ENCODE results near the gene TMCC2.

TMCC2 gene

DNA sequence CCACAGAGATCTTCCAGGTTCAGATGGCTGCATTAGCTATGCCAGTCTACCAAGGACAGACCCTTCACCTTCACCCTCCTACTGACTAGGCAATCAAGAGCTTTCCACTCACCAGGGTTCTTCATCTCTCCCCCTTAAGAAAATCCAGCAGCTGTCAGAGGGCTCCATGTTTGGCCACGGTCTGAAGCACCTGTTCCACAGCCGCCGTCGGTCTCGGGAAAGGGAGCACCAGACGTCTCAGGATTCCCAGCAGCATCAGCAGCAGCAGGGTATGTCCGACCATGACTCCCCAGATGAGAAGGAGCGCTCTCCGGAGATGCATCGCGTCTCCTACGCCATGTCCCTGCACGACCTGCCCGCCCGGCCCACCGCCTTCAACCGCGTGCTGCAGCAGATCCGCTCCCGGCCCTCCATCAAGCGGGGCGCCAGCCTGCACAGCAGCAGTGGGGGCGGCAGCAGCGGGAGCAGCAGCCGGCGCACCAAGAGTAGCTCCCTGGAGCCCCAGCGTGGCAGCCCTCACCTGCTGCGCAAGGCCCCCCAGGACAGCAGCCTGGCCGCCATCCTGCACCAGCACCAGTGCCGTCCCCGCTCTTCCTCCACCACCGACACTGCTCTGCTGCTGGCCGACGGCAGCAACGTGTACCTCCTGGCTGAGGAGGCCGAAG is 13.8 kb downstream of the TMCC2 start:
- TF ChIP-seq, protein P1, sequence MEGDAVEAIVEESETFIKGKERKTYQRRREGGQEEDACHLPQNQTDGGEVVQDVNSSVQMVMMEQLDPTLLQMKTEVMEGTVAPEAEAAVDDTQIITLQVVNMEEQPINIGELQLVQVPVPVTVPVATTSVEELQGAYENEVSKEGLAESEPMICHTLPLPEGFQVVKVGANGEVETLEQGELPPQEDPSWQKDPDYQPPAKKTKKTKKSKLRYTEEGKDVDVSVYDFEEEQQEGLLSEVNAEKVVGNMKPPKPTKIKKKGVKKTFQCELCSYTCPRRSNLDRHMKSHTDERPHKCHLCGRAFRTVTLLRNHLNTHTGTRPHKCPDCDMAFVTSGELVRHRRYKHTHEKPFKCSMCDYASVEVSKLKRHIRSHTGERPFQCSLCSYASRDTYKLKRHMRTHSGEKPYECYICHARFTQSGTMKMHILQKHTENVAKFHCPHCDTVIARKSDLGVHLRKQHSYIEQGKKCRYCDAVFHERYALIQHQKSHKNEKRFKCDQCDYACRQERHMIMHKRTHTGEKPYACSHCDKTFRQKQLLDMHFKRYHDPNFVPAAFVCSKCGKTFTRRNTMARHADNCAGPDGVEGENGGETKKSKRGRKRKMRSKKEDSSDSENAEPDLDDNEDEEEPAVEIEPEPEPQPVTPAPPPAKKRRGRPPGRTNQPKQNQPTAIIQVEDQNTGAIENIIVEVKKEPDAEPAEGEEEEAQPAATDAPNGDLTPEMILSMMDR (IDR thresholded peaks at IDR 0.05; ENCODE audit: control extremely low read depth, extremely low read depth, low read depth, missing control alignments) = no peak
- no peak for DNase-seq (ENCODE audit: extremely low spot score)
- POLR2A ChIA-PET = no interaction called here
- CTCF ChIA-PET = interaction anchor here (4.2 to 30.5 kb wide), 3 partner anchors 5 to 83 kb away, joined by 19 to 743 read pairs (median 743); partner anchors contain the start of gene TMCC2

DNA sequence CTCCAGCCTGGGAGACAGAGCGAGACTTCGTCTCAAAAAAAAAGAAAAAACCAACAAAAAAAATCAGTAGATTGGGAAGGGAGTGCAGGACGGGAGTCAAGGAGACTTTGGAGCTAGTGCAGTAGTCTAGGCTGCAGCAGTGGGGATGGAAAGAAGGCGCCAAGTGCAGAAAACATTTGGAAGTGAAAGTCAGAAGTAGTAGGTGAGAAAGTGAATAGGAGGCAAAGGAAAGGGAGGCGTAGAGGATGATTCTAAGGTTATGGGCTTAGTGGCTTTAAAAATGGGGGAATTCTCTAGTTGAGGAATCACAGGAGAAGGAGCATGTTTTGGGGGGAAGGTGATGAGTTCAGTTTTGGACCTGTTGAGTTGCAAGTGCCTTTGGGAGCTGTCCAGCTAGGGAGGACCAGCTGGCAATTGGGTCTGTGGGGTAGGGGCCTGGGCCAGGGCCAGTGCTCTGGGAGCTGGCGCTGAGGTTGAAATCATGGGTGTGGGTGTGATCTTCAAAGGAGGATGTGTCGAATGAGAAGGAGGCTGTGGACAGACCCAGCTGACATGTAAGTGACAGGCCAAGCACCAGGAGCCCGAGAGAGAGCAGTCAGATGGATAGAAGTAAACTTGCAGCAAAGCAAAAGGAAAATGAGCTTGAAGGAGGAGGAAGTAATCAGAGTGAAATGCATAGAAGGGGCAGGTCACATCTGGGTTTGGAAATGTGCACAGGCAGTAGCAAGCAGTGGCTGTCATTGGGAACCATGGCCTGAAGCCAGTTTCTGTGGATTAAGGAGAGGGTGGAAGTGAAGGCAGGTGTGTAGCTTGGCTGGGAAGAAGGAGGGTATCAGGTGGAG is 15.8 kb downstream of the TMCC2 start:
- ChIA-PET CTCF (interaction anchor here (0.9 to 30.5 kb wide), 4 partner anchors 7 to 182 kb away, joined by 4 to 743 read pairs (median 374); partner anchors contain the start of gene TMCC2), POLR2A (no interaction called here)
- DNase-seq (ENCODE audit: extremely low spot score) = no peak
- TF ChIP-seq, protein P1 (IDR thresholded peaks at IDR 0.05; ENCODE audit: control extremely low read depth, extremely low read depth, low read depth, missing control alignments) = no peak

DNA sequence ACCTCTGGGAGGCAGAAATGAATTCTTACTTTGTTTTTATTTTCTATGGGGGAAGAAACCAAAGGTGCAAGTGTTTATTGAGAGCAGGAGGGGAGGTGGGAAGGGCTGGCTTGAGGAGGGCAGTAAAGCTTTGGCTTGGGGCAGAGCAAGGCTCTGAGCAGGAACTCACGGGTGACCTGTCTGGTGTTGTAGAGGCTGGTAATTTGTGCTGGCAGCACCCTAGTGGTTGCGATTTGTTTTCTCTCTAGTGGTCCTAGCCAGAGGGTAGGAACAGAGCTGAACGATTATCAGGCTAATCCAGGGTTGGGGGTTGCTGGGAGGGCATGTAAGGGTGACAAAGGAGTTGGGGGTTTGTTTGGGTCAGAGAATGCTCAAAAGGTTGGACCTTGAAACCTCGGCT is 16.6 kb downstream of the TMCC2 start:
- CTCF ChIA-PET = interaction anchor here (0.9 to 30.5 kb wide), 4 partner anchors 8 to 29 kb away, joined by 4 to 743 read pairs (median 374); partner anchors contain the start of gene TMCC2
- TF ChIP-seq, protein P1 (IDR thresholded peaks at IDR 0.05; ENCODE audit: control extremely low read depth, extremely low read depth, low read depth, missing control alignments) = no peak
- POLR2A ChIA-PET = no interaction called here
- no peak for DNase-seq (ENCODE audit: extremely low spot score)

DNA sequence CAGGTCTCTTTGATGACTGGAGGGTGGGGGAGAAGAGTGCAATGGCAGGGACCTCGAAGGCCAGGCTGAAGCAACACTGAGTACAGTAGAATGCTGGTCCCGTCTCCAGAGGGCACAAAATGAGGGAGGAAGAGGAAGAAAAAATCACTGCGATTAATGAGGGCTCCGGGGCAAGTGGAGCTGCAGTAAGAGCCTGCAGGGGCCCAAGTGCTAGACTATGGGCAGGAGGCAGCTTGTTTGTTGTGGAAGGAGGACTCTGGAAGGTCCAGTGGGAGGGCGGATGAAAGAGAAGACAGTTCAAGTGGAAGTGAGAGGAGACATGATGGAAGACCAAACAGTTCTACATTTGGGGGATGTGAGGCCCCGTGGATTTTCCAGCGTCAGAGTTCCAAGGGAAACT is 17.4 kb downstream of the TMCC2 start:
- ChIA-PET CTCF (interaction anchor here (1.1 to 30.5 kb wide), 3 partner anchors 7 to 28 kb away, joined by 4 to 743 read pairs (median 743); partner anchors contain the start of gene TMCC2), POLR2A (no interaction called here)
- DNase-seq (ENCODE audit: extremely low spot score) = no peak
- TF ChIP-seq, protein P1 (IDR thresholded peaks at IDR 0.05; ENCODE audit: control extremely low read depth, extremely low read depth, low read depth, missing control alignments) = no peak

DNA sequence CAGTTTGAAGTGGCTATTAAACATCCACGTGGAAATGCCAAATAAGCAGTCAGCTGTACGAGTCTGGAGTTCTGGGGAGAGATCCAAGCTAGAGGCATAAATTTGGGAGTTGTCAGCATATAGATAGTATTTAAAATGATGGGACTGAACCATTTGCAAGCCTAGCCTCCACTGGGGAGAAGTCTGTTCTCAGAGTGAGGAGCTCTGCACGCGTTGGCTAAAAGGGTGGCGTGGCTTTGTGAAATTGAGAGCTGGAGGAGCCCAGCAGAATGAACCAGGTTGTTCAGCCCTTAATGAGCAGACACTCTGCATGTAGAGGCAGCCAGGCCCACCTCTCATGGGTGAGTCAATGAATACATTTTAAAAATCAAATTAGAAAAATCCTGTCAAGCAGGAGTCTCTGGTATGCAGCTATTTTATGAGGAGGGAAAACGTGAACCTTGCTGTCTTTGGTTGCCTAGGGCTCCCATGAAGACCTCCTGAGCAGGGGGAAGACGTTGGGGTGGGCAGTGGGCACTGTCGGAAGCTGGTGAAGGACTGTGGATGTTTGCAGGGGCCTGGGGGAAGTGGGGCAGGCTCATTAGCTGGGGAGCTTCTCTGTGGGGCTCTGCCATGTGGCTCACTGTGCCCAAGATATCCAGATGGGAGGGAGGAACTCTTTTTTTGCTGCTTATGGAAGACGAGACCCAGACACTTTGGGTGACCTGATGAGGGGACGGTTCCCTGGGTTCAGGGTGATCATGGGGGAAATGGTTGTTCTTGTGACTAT is 18.8 kb downstream of the TMCC2 start:
- ChIA-PET CTCF (interaction anchor here (0.8 to 30.5 kb wide), 8 partner anchors 6 to 271 kb away, joined by 3 to 743 read pairs (median 4); partner anchors contain the start of gene TMCC2), POLR2A (no interaction called here)
- no peak for DNase-seq (ENCODE audit: extremely low spot score)
- TF ChIP-seq, protein P1 (IDR thresholded peaks at IDR 0.05; ENCODE audit: control extremely low read depth, extremely low read depth, low read depth, missing control alignments) = no peak

Measured in GM10248 (cell line).